Ishikawa (cell line): ENCODE data around the gene PXDN.

ENCODE experiments used
- EP300 ChIP-seq: IDR thresholded peaks from 2 replicates; pipeline ENCODE4 v1.6.1; 2012; ENCODE audit warnings: borderline replicate concordance
- YY1 ChIP-seq: IDR thresholded peaks from 2 replicates; pipeline ENCODE4 v1.6.1; 2012; ENCODE audit warnings: low read depth

DNA sequence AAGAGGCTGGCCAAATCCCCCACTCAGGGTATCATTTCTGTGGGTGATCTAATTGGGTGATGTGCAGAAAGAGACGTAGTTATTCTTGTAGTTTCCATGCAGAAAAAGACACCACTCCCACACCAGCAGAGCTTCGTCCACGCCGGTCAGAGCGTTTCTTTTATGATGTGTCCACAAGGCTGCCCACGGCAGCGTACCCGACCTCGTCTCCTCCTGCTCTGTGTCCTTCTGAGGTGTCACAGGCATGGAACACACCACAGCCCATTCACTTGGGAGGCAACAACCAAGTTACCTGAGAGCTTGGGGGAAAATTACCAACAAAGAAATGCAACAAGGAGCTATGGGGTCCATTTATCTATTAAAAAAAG is 131.3 kb downstream of the PXDN start:
- no peak for TF ChIP-seq YY1
- no peak for TF ChIP-seq EP300
